HCT116 (cell line): ENCODE results near the gene TYRO3. TPM values are rescaled to one million over a fixed set of nuclear protein-coding genes. Genes with fewer than 3 reads are reported as not detected.

ENCODE experiments used
- ATAC-seq: fragments of 200-7000 bp; cut with Tn5 transposase; 2 replicates; pipeline ENCODE4 v1.9.1; 2020; ENCODE audit warnings: mild to moderate bottlenecking, moderate library complexity
- BruUV-seq: library from RNA; stranded (reverse); fragments of 400-500 nt; replicated peaks from 2 replicates; lab custom pipeline; 2021; lab: Mats Ljungman, UMichigan
- CTCF ChIA-PET: fragments of 300-600 bp; sonication (Branson Sonifier 250); formaldehyde crosslinking; loops from one replicate; lab custom pipeline; 2021; ENCODE audit warnings: antibody characterized with exemption; lab: Charles Lee
- POLR2A ChIA-PET: fragments of 300-600, 350-600 bp; sonication (Branson Sonifier 250); formaldehyde crosslinking; loops from one replicate; lab custom pipeline; 2021; ENCODE audit warnings: antibody characterized with exemption; lab: Charles Lee
- RAD21 ChIA-PET, 2 experiments: fragments of 300-600 bp; sonication (Branson Sonifier 250); formaldehyde crosslinking; loops; one replicate each; lab custom pipeline; 2023; ENCODE audit warnings: low total read pairs in 2 of 2; ENCODE audit not compliant: uncharacterized antibody in 2 of 2, unreplicated experiment in 2 of 2, low non-redundant PET in 1 of 2; lab: Charles Lee
- DNase-seq: peaks from one replicate; pipeline ENCODE4 v3.0.0-alpha.2; 2010; ENCODE audit warnings: low read depth, low spot score
- H2AFZ ChIP-seq: fragments of 200-600 bp; shearing (Covaris generic), sonication (generic); 2 replicates; pipeline ENCODE4 v1.6.1; 2017; ENCODE audit warnings: low read depth, mixed run types, mixed read lengths, antibody characterized with exemption, low read length; ENCODE audit not compliant: poor library complexity, severe bottlenecking
- H3K27ac ChIP-seq: 2 replicates; pipeline ENCODE4 v1.5.1; 2012; ENCODE audit warnings: low read depth, low read length
- H3K27me3 ChIP-seq: fragments of 200-600 bp; sonication (generic); 2 replicates; pipeline ENCODE4 v1.6.1; 2016; ENCODE audit warnings: mixed run types, low read length, mixed read lengths; ENCODE audit not compliant: insufficient read depth
- H3K36me3 ChIP-seq, 2 experiments: fragments of 200-500 bp in 1 of 2; fragments of 200-600 bp in 1 of 2; sonication (Bioruptor generic) in 1 of 2; sonication (generic) in 1 of 2; 2 replicates each; pipeline versions ENCODE4 v1.5.1 to v1.6.1; 2014 to 2016; ENCODE audit warnings: low read length in 2 of 2, inconsistent platforms in 1 of 2, mixed read lengths in 1 of 2, mixed run types in 1 of 2; ENCODE audit not compliant: insufficient read depth in 2 of 2, control insufficient read depth in 1 of 2
- H3K4me1 ChIP-seq, 2 experiments: fragments of 200-600 bp in 1 of 2; sonication (generic) in 1 of 2; 2 replicates each; pipeline versions ENCODE4 v1.5.1 to v1.6.1; 2012 to 2017; ENCODE audit warnings: low read length in 2 of 2, inconsistent platforms in 1 of 2, mild to moderate bottlenecking in 1 of 2, mixed read lengths in 1 of 2, mixed run types in 1 of 2, moderate library complexity in 1 of 2; ENCODE audit not compliant: insufficient read depth in 2 of 2, control insufficient read depth in 1 of 2
- H3K4me2 ChIP-seq: fragments of 200-600 bp; sonication (generic); 2 replicates; pipeline ENCODE4 v1.6.1; 2017; ENCODE audit warnings: mixed run types, low read length, mixed read lengths
- H3K4me3 ChIP-seq, 2 experiments: fragments of 200-600 bp in 1 of 2; sonication (generic) in 1 of 2; replicated peaks in 1 of 2; 2 replicates each; pipeline ENCODE4 v1.5.1; 2011 to 2016; ENCODE audit warnings: low read length in 2 of 2, control low read depth in 1 of 2, low read depth in 1 of 2, mild to moderate bottlenecking in 1 of 2, mixed read lengths in 1 of 2, mixed run types in 1 of 2
- H3K79me2 ChIP-seq: fragments of 200-600 bp; sonication (generic); 2 replicates; pipeline ENCODE4 v1.6.1; 2017; ENCODE audit warnings: mild to moderate bottlenecking, mixed run types, low read length, moderate library complexity, mixed read lengths; ENCODE audit not compliant: insufficient read depth
- H3K9ac ChIP-seq: fragments of 200-600 bp; sonication (generic); 2 replicates; pipeline ENCODE4 v1.6.1; 2016; ENCODE audit warnings: low read length, mixed read lengths
- H3K9me2 ChIP-seq: fragments of 200-600 bp; sonication (generic), shearing (Covaris generic); 2 replicates; pipeline ENCODE4 v1.6.1; 2017; ENCODE audit warnings: mixed run types, mild to moderate bottlenecking, moderate library complexity; ENCODE audit not compliant: insufficient read depth
- H3K9me3 ChIP-seq, 2 experiments: fragments of 200-500 bp in 1 of 2; fragments of 200-600 bp in 1 of 2; sonication (Bioruptor generic) in 1 of 2; sonication (generic) in 1 of 2; 2 replicates each; pipeline ENCODE4 v1.6.1; 2014 to 2017; ENCODE audit warnings: low read length in 2 of 2, mixed read lengths in 2 of 2, inconsistent platforms in 1 of 2, low read depth in 1 of 2, mild to moderate bottlenecking in 1 of 2, mixed run types in 1 of 2, moderate library complexity in 1 of 2; ENCODE audit not compliant: control insufficient read depth in 1 of 2, insufficient read depth in 1 of 2
- H4K20me1 ChIP-seq: fragments of 200-600 bp; sonication (generic), shearing (Covaris generic); 2 replicates; pipeline ENCODE4 v1.6.1; 2017; ENCODE audit warnings: mixed run types, mild to moderate bottlenecking, moderate library complexity; ENCODE audit not compliant: insufficient read depth
- CBX3 ChIP-seq: IDR thresholded peaks from 2 replicates; pipeline ENCODE4 v1.6.1; 2012; ENCODE audit warnings: low read depth
- CEBPB ChIP-seq: IDR thresholded peaks from 2 replicates; pipeline ENCODE4 v1.6.1; 2012; ENCODE audit warnings: low read depth
- CTCF ChIP-seq, 3 experiments: fragments of 200-600 bp in 1 of 3; sonication (generic) in 1 of 3; IDR thresholded peaks in 2 of 3; conservative IDR thresholded peaks in 1 of 3; 2 replicates each; pipeline ENCODE4 v1.5.1; 2012 to 2017; ENCODE audit warnings: low read depth in 2 of 3, low read length in 2 of 3, antibody characterized with exemption in 1 of 3, borderline replicate concordance in 1 of 3, control low read depth in 1 of 3, mild to moderate bottlenecking in 1 of 3, mixed read lengths in 1 of 3, mixed run types in 1 of 3, moderate library complexity in 1 of 3; ENCODE audit not compliant: insufficient read depth in 1 of 3
- EGR1 ChIP-seq: IDR thresholded peaks from 2 replicates; pipeline ENCODE4 v1.6.1; 2012; ENCODE audit warnings: low read depth
- EZH2 ChIP-seq: fragments of 200-600 bp; sonication (generic); IDR thresholded peaks from 2 replicates; pipeline ENCODE4 v1.6.1; 2017; ENCODE audit warnings: antibody characterized with exemption, mixed run types
- EZH2phosphoT487 ChIP-seq: fragments of 200-600 bp; IDR thresholded peaks from 2 replicates; pipeline ENCODE4 v1.6.1; 2018; ENCODE audit warnings: antibody characterized with exemption, borderline replicate concordance
- FOSL1 ChIP-seq: IDR thresholded peaks from 2 replicates; pipeline ENCODE4 v1.6.1; 2012; ENCODE audit warnings: low read depth
- MAX ChIP-seq: IDR thresholded peaks from 2 replicates; pipeline ENCODE4 v1.6.1; 2012
- REST ChIP-seq: IDR thresholded peaks from 2 replicates; pipeline ENCODE4 v1.6.1; 2012; ENCODE audit warnings: low read depth
- SIN3A ChIP-seq: IDR thresholded peaks from 2 replicates; pipeline ENCODE4 v1.6.1; 2012; ENCODE audit warnings: low read depth
- YY1 ChIP-seq: IDR thresholded peaks from 2 replicates; pipeline ENCODE4 v1.6.1; 2011; ENCODE audit warnings: low read length, low read depth, moderate library complexity, mild to moderate bottlenecking; ENCODE audit not compliant: insufficient replicate concordance; ENCODE audit errors: extremely low read depth
- ZFX ChIP-seq: fragments of 450-650 bp; IDR thresholded peaks from 2 replicates; pipeline ENCODE4 v1.6.1; 2017
- ZNF274 ChIP-seq: fragments of 200-500 bp; sonication (Bioruptor generic); IDR thresholded peaks from 2 replicates; pipeline ENCODE4 v1.6.1; 2014; ENCODE audit warnings: mild to moderate bottlenecking, low read depth, low read length, inconsistent platforms
- intact Hi-C: fragments of 100-400 bp; cut with micrococcal nuclease; formaldehyde crosslinking; loops from 2 replicates; pipeline ENCODE4 v1.10.0; 2022
- total RNA-seq: library from RNA; stranded (reverse); gene quantifications from one replicate; pipeline ENCODE4 v1.2.1, GENCODE V29; 2021; ENCODE audit not compliant: unreplicated experiment

Gene TYRO3
- total RNA-seq, 1 experiment from 2014 or later = 34.6 TPM

GRCh38 chr15:41554915-41555314 lies 4.1 kb upstream of the TYRO3 start:
- ChIA-PET CTCF (no interaction called here), RAD21 (interaction anchor here in 1 of 2 experiments (0.7 kb wide), 1 partner anchor 49 kb away, joined by 5 read pairs; no protein-coding TSS in a partner anchor), POLR2A (no interaction called here)
- H3K27ac ChIP-seq = no peak overlapping the region
- no peaks in the 10 kb centered on the region for H3K27me3 ChIP-seq
- H3K9ac ChIP-seq = no peak overlapping the region
- H3K79me2 ChIP-seq = no peaks in the 10 kb centered on the region; the same call in 1 of the 2 replicates
- TF ChIP-seq SIN3A (no peak), FOSL1 (no peak), EZH2 (no peak), EZH2phosphoT487 (no peak), MAX (no peak)
- H2AFZ ChIP-seq = no peak overlapping the region
- intact Hi-C loops = no loop called here
- no TSS peak for BruUV-seq
- no peaks in the 10 kb centered on the region for H3K9me3 ChIP-seq
- H3K9me2 ChIP-seq = no peaks in the 10 kb centered on the region
- ATAC-seq (no peak), DNase-seq (no peak)
- H3K4me2 ChIP-seq = no peak overlapping the region
- H3K4me1 ChIP-seq = peaks cover 7 to 15% of the 10 kb centered on the region in 2 experiments; a peak in 3 of 4 replicates
- H3K4me3 ChIP-seq = no peak overlapping the region
- H3K36me3 ChIP-seq = no peaks in the 10 kb centered on the region
- no peaks in the 10 kb centered on the region for H4K20me1 ChIP-seq

GRCh38 chr15:41556677-41557076 lies 2.3 kb upstream of the TYRO3 start:
- Histone ChIP-seq H3K4me2 (no peak overlapping the region), H3K9ac (no peak overlapping the region), H3K9me3 (no peaks in the 10 kb centered on the region), H3K27ac (no peak overlapping the region), H3K4me1 (peaks cover 7 to 21% of the 10 kb centered on the region in 2 experiments; a peak in 3 of 4 replicates), H3K4me3 (no peak overlapping the region)
- RAD21 ChIA-PET = interaction anchor here in 1 of 2 experiments (0.6 kb wide), 1 partner anchor 256 kb away, joined by 7 read pairs; no protein-coding TSS in a partner anchor
- no TSS peak for BruUV-seq
- DNase-seq = no peak
- POLR2A ChIA-PET = no interaction called here
- TF ChIP-seq YY1 (no peak), ZFX (no peak), EGR1 (no peak), EZH2phosphoT487 (no peak), EZH2 (no peak), CBX3 (no peak), ZNF274 (no peak), FOSL1 (no peak), SIN3A (no peak), CTCF (IDR thresholded peaks at IDR 0.05 in 2 of 3, conservative IDR thresholded peaks at IDR 0.05 in 1 of 3; ENCODE audit: borderline replicate concordance in 1 of 3, insufficient read depth in 1 of 3, low read depth in 2 of 3, low read length in 2 of 3) (no peak), CEBPB (no peak), REST (no peak)
- TF ChIP-seq, all 23 proteins: peak for 0
- H3K27me3 ChIP-seq = no peaks in the 10 kb centered on the region
- H3K79me2 ChIP-seq = no peaks in the 10 kb centered on the region; the same call in 1 of the 2 replicates
- H4K20me1 ChIP-seq = no peaks in the 10 kb centered on the region
- H3K36me3 ChIP-seq = no peaks in the 10 kb centered on the region
- no peak for ATAC-seq
- no peaks in the 10 kb centered on the region for H3K9me2 ChIP-seq
- intact Hi-C loops = loop anchor here (1.0 kb wide), 1 partner anchor 255 kb away; no protein-coding TSS in a partner anchor
- CTCF ChIA-PET = interaction anchor here (1.7 to 2.6 kb wide), 3 partner anchors 9 to 217 kb away, joined by 8 to 20 read pairs (median 13); partner anchors contain the start of genes MAPKBP1 and RPAP1
- H2AFZ ChIP-seq = no peak overlapping the region
